GM23338 (cell line): ENCODE measurements around the gene AZIN2. TPM values are rescaled to one million over a fixed set of nuclear protein-coding genes. Genes with fewer than 3 reads are reported as not detected.

ENCODE experiments used
- ATAC-seq: fragments of 200-7000 bp; cut with Tn5 transposase; 3 replicates; pipeline ENCODE4 v1.9.1; 2020
- DNase-seq: peaks from one replicate; pipeline ENCODE4 v3.0.0-alpha.2; 2015; ENCODE audit warnings: low spot score
- H2AFZ ChIP-seq: fragments of 200-600 bp; sonication (generic); 2 replicates; pipeline ENCODE4 v1.8.0; 2016; ENCODE audit warnings: antibody characterized with exemption, mild to moderate bottlenecking, moderate library complexity
- H3F3A ChIP-seq: fragments of 200-600 bp; sonication (generic); replicated peaks from 2 replicates; pipeline ENCODE4 v1.8.0; 2017; ENCODE audit warnings: antibody characterized with exemption, mixed run types, low read depth
- H3K27ac ChIP-seq: fragments of 200-600 bp; sonication (generic); 2 replicates; pipeline ENCODE4 v1.6.1; 2016; ENCODE audit warnings: low read depth
- H3K27me3 ChIP-seq: fragments of 200-600 bp; sonication (generic); 2 replicates; pipeline ENCODE4 v1.8.0; 2016; ENCODE audit warnings: mild to moderate bottlenecking, mixed run types, moderate library complexity; ENCODE audit not compliant: insufficient read depth
- H3K36me3 ChIP-seq: fragments of 200-600 bp; sonication (generic); 2 replicates; pipeline ENCODE4 v1.8.0; 2016; ENCODE audit warnings: mild to moderate bottlenecking; ENCODE audit not compliant: insufficient read depth
- H3K4me1 ChIP-seq: fragments of 200-600 bp; sonication (generic); 2 replicates; pipeline ENCODE4 v1.8.0; 2016; ENCODE audit warnings: mild to moderate bottlenecking, moderate library complexity; ENCODE audit not compliant: insufficient read depth
- H3K4me2 ChIP-seq: fragments of 200-600 bp; sonication (generic); 2 replicates; pipeline ENCODE4 v1.7.1; 2017; ENCODE audit warnings: mixed run types
- H3K4me3 ChIP-seq: fragments of 200-600 bp; sonication (generic); 2 replicates; pipeline ENCODE4 v1.6.1; 2016; ENCODE audit warnings: mixed run types
- H3K79me2 ChIP-seq: fragments of 200-600 bp; sonication (generic); replicated peaks from 2 replicates; pipeline ENCODE4 v1.8.0; 2017; ENCODE audit warnings: mild to moderate bottlenecking; ENCODE audit not compliant: insufficient read depth
- H3K9me2 ChIP-seq: fragments of 200-600 bp; sonication (generic); 2 replicates; pipeline ENCODE4 v1.8.0; 2017; ENCODE audit not compliant: insufficient read depth
- H4K20me1 ChIP-seq: fragments of 200-600 bp; sonication (generic); replicated peaks from 2 replicates; pipeline ENCODE4 v1.8.0; 2017; ENCODE audit warnings: mild to moderate bottlenecking; ENCODE audit not compliant: insufficient read depth
- H3K27ac Mint-ChIP-seq: 2 replicates; pipeline ENCODE4 v1.8.0; 2020; ENCODE audit warnings: inconsistent platforms, mild to moderate bottlenecking, moderate library complexity, mixed read lengths
- H3K27me3 Mint-ChIP-seq: 3 replicates; pipeline ENCODE4 v1.8.0; 2022; ENCODE audit warnings: low read depth, mild to moderate bottlenecking, moderate library complexity, mixed read lengths, inconsistent platforms; ENCODE audit not compliant: insufficient read depth, poor library complexity
- H3K36me3 Mint-ChIP-seq: 3 replicates; pipeline ENCODE4 v1.8.0; 2021; ENCODE audit warnings: low read depth, mild to moderate bottlenecking, inconsistent platforms, moderate library complexity, mixed read lengths
- H3K4me1 Mint-ChIP-seq: 3 replicates; pipeline ENCODE4 v1.8.0; 2020; ENCODE audit warnings: mild to moderate bottlenecking, inconsistent platforms, mixed read lengths
- H3K4me3 Mint-ChIP-seq: 3 replicates; pipeline ENCODE4 v1.8.0; 2021; ENCODE audit warnings: moderate library complexity, mild to moderate bottlenecking, inconsistent platforms, mixed read lengths
- H3K9me3 Mint-ChIP-seq: 3 replicates; pipeline ENCODE4 v1.8.0; 2020; ENCODE audit warnings: moderate library complexity, mild to moderate bottlenecking, inconsistent platforms, mixed read lengths
- EZH2 ChIP-seq: fragments of 200-600 bp; sonication (generic); IDR thresholded peaks from one replicate; pipeline ENCODE4 v1.8.0; 2017; ENCODE audit warnings: antibody characterized with exemption, mild to moderate bottlenecking, low read depth; ENCODE audit not compliant: unreplicated experiment
- EZH2phosphoT487 ChIP-seq: fragments of 200-600 bp; sonication (generic); IDR thresholded peaks from one replicate; pipeline ENCODE4 v1.8.1; 2018; ENCODE audit warnings: antibody characterized with exemption; ENCODE audit not compliant: unreplicated experiment
- JUNB ChIP-seq: IDR thresholded peaks from one replicate; pipeline ENCODE4 v1.6.1; 2016; ENCODE audit warnings: antibody characterized with exemption; ENCODE audit not compliant: unreplicated experiment
- POLR2AphosphoS5 ChIP-seq: IDR thresholded peaks from 2 replicates; pipeline ENCODE4 v1.6.1; 2016; ENCODE audit warnings: antibody characterized with exemption, low read depth
- STAT1 ChIP-seq: IDR thresholded peaks from one replicate; pipeline ENCODE4 v1.6.1; 2016; ENCODE audit warnings: antibody characterized with exemption; ENCODE audit not compliant: unreplicated experiment
- ZNF331 ChIP-seq: fragments of 250-450 bp; sonication (Bioruptor Pico); IDR thresholded peaks from 2 replicates; pipeline ENCODE4 v1.5.0; 2020; ENCODE audit warnings: low read depth, mild to moderate bottlenecking, moderate library complexity
- long read RNA-seq: library from polyadenylated mRNA; unstranded; transcript quantifications from one replicate; pipeline ENCODE4 v2.0.0, GENCODE V29; 2020; ENCODE audit not compliant: unreplicated experiment
- polyA plus RNA-seq: library from polyadenylated mRNA; unstranded; fragments of >200 nt; fragmentation: Nextera tagmentation; extraction: Ambion mirVana; gene quantifications from 2 replicates; pipeline ENCODE4 v1.2.1, GENCODE V29; 2016
- total RNA-seq: library from RNA; depleted of rRNA; stranded (reverse); fragments of >200 nt; shearing (Covaris generic); gene quantifications from 2 replicates; pipeline ENCODE4 v1.2.3, GENCODE V29; 2014; rRNA removed
- TF ChIP-seq, protein P1 (sequence below), 2 experiments: fragments of 200-600 bp in 1 of 2; sonication (generic) in 1 of 2; conservative IDR thresholded peaks; 2 replicates each; pipeline versions ENCODE4 v1.5.1 to v1.6.1; 2016 to 2017; ENCODE audit warnings: antibody characterized with exemption in 2 of 2, low read depth in 2 of 2, mild to moderate bottlenecking in 2 of 2, moderate library complexity in 1 of 2
- TF ChIP-seq, protein P2 (sequence below): IDR thresholded peaks from one replicate; pipeline ENCODE4 v1.6.1; 2018; ENCODE audit warnings: antibody characterized with exemption; ENCODE audit not compliant: unreplicated experiment
- TF ChIP-seq, protein P3 (sequence below): IDR thresholded peaks from 2 replicates; pipeline ENCODE4 v1.6.1; 2016; ENCODE audit warnings: antibody characterized with exemption

Gene AZIN2
- total RNA-seq (1.2 and 1.4 TPM in 2 replicates), polyA plus RNA-seq (0.28 and 0.37 TPM in 2 replicates)
- long read RNA-seq = 0 reads

DNA sequence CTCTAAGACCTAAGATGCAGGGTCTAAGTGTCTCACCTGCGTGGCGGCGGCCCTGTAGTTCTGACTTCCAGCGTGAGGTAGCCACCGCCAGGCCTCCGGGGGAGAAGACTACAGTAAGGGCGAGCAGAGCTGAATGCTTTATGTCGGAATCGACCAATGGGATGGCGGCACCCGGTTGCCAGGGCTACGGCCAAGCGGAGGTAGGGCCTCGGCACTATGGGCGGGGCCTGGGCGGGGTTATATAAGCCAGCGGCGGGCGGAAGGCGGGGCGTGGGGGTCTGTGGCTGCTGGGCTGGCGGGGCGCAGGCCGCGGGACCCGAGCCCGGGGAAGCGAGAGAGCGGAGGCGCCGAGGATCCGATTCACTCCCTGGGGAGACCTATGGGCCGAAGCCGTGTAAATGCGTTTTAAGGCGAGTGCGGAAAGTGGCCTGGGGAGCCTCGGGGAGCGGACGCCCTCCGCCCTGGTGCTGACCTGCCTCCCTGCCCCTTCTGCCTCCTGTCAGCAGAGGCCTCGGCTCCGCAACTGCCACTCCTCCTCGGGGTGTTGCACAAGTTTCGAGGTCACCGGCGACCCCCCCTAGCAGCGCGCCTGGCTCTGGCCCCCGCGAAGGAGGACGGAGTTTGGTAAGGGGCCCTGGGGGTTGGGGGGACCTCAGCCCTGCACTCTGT lies at the start of gene AZIN2:
Gene AZIN2 (plus strand): TSS at position 269 of the 669 bp plus-strand sequence. CDS start 1,097 bp downstream, outside the sequence.
- no peaks in the 10 kb centered on the region for H3K9me2 ChIP-seq
- H3K9me3 Mint-ChIP-seq = no peaks in the 10 kb centered on the region
- peak within 1 kb of the TSS; percentile 66 for H3K4me3 Mint-ChIP-seq
- H3K4me1 ChIP-seq = peaks cover 11% of the 10 kb centered on the region; the same call in 1 of the 2 replicates
- H3K36me3 ChIP-seq = no peaks in the 10 kb centered on the region
- H3K79me2 ChIP-seq = no peaks in the 10 kb centered on the region
- peak within 1 kb of the TSS; percentile 80 for H3K4me3 ChIP-seq
- peaks cover 10% of the 10 kb centered on the region for H3K4me1 Mint-ChIP-seq
- peak within 1 kb of the TSS; percentile 96 for H3K4me2 ChIP-seq
- TF ChIP-seq, protein P1, sequence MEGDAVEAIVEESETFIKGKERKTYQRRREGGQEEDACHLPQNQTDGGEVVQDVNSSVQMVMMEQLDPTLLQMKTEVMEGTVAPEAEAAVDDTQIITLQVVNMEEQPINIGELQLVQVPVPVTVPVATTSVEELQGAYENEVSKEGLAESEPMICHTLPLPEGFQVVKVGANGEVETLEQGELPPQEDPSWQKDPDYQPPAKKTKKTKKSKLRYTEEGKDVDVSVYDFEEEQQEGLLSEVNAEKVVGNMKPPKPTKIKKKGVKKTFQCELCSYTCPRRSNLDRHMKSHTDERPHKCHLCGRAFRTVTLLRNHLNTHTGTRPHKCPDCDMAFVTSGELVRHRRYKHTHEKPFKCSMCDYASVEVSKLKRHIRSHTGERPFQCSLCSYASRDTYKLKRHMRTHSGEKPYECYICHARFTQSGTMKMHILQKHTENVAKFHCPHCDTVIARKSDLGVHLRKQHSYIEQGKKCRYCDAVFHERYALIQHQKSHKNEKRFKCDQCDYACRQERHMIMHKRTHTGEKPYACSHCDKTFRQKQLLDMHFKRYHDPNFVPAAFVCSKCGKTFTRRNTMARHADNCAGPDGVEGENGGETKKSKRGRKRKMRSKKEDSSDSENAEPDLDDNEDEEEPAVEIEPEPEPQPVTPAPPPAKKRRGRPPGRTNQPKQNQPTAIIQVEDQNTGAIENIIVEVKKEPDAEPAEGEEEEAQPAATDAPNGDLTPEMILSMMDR (conservative IDR thresholded peaks at IDR 0.05; ENCODE audit: low read depth in 2 of 2) = no peak
- TF ChIP-seq POLR2AphosphoS5 = peak; percentile 75
- TF ChIP-seq STAT1 = no peak
- no peaks in the 10 kb centered on the region for H4K20me1 ChIP-seq
- H3K27me3 Mint-ChIP-seq = peaks cover 27% of the 10 kb centered on the region
- H3K27ac ChIP-seq = no peak within 1 kb of the TSS
- peak; percentile 98 for DNase-seq
- peak; percentile 96 for ATAC-seq
- peak within 1 kb of the TSS; percentile 99 for H2AFZ ChIP-seq
- H3K27ac Mint-ChIP-seq = no peak within 1 kb of the TSS
- no peaks in the 10 kb centered on the region; the same call in 2 of the 3 replicates for H3K36me3 Mint-ChIP-seq
- no peaks in the 10 kb centered on the region for H3F3A ChIP-seq
- H3K27me3 ChIP-seq = peaks cover 63% of the 10 kb centered on the region

DNA sequence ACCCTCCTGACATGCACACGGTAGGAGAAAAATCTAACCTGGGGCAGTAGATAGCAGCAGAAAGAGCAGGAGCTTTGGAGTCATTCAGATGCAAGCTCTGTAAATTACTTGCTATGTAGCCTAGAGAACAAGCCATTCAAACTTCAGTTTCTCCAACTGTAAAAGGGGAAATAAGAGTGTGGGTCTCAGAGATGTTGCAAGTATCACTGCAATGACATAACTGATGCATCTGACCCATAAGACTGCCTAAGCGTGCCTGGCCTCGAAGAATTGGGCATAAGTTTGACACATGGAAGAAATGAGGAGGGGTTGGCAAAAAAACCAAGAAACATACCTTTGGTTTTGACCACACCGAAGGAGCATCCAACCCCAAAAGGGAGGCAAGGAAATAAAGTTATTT lies 49.4 kb upstream of the AZIN2 start:
- peaks cover 100% of the 10 kb centered on the region for H3K79me2 ChIP-seq
- TF ChIP-seq, protein P1 (conservative IDR thresholded peaks at IDR 0.05; ENCODE audit: low read depth in 2 of 2) = no peak
- no peak for TF ChIP-seq POLR2AphosphoS5
- TF ChIP-seq EZH2 = no peak
- TF ChIP-seq, protein P2, sequence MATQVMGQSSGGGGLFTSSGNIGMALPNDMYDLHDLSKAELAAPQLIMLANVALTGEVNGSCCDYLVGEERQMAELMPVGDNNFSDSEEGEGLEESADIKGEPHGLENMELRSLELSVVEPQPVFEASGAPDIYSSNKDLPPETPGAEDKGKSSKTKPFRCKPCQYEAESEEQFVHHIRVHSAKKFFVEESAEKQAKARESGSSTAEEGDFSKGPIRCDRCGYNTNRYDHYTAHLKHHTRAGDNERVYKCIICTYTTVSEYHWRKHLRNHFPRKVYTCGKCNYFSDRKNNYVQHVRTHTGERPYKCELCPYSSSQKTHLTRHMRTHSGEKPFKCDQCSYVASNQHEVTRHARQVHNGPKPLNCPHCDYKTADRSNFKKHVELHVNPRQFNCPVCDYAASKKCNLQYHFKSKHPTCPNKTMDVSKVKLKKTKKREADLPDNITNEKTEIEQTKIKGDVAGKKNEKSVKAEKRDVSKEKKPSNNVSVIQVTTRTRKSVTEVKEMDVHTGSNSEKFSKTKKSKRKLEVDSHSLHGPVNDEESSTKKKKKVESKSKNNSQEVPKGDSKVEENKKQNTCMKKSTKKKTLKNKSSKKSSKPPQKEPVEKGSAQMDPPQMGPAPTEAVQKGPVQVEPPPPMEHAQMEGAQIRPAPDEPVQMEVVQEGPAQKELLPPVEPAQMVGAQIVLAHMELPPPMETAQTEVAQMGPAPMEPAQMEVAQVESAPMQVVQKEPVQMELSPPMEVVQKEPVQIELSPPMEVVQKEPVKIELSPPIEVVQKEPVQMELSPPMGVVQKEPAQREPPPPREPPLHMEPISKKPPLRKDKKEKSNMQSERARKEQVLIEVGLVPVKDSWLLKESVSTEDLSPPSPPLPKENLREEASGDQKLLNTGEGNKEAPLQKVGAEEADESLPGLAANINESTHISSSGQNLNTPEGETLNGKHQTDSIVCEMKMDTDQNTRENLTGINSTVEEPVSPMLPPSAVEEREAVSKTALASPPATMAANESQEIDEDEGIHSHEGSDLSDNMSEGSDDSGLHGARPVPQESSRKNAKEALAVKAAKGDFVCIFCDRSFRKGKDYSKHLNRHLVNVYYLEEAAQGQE = no peak
- no peak for TF ChIP-seq EZH2phosphoT487
- no peak for TF ChIP-seq JUNB
- no peak for TF ChIP-seq ZNF331 (CRISPR knock-in tag)
- TF ChIP-seq, protein P3, sequence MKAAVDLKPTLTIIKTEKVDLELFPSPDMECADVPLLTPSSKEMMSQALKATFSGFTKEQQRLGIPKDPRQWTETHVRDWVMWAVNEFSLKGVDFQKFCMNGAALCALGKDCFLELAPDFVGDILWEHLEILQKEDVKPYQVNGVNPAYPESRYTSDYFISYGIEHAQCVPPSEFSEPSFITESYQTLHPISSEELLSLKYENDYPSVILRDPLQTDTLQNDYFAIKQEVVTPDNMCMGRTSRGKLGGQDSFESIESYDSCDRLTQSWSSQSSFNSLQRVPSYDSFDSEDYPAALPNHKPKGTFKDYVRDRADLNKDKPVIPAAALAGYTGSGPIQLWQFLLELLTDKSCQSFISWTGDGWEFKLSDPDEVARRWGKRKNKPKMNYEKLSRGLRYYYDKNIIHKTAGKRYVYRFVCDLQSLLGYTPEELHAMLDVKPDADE = no peak
- Mint-ChIP-seq H3K27me3 (peaks cover 3% of the 10 kb centered on the region), H3K27ac (no peak overlapping the region), H3K4me3 (no peak overlapping the region), H3K36me3 (peaks cover 18% of the 10 kb centered on the region), H3K4me1 (peaks cover 23% of the 10 kb centered on the region), H3K9me3 (no peaks in the 10 kb centered on the region; the same call in 2 of the 3 replicates)
- ATAC-seq (no peak), DNase-seq (no peak)
- H3F3A ChIP-seq = no peaks in the 10 kb centered on the region; the same call in 1 of the 2 replicates
- no peak overlapping the region for H3K27ac ChIP-seq
- no peak overlapping the region for H3K4me2 ChIP-seq
- no peak overlapping the region for H3K4me3 ChIP-seq
- no peak overlapping the region for H2AFZ ChIP-seq
- H3K9me2 ChIP-seq = no peaks in the 10 kb centered on the region
- H3K4me1 ChIP-seq = peaks cover 21% of the 10 kb centered on the region
- H3K36me3 ChIP-seq = no peaks in the 10 kb centered on the region
- H4K20me1 ChIP-seq = peaks cover 78% of the 10 kb centered on the region
- H3K27me3 ChIP-seq = no peaks in the 10 kb centered on the region
